GM12873 (cell line): Measurements from ENCODE around the gene ABHD13.

ENCODE experiments used
- TF ChIP-seq, protein P1 (sequence below): IDR thresholded peaks from 2 replicates; pipeline ENCODE4 v1.5.1; 2012; ENCODE audit warnings: low read depth, mild to moderate bottlenecking, moderate library complexity, low read length, control low read depth; ENCODE audit not compliant: insufficient read depth; ENCODE audit errors: missing control alignments

ABHD13 gene

DNA sequence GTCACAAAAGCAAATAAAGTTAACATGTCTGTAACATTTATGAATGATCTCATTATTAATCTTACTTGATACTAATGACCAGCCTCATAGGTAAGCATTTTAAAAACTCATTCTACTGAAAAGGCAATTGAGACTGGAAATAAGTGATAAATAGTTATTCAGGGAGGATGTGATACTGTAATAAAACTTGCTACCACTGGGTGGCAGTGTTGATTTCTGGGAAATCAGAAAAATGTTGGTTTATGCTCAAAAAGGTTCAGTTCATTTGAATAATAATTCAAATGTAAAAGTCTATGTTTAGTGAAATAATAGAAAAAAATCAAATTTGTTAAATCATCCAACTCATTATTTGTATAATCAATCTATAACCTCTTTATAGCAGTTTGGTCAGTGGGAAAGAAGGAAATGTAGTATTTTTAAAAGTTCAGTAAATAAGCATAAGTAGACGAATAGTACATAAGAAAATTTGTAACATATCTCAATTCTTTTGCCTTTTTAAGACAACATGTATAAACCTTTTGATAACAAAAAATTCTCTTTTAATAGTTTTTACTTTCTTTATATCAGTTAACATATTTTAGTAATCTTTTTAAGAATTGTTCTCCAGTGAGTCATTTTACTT is 9.6 kb downstream of the ABHD13 start:
- TF ChIP-seq, protein P1, sequence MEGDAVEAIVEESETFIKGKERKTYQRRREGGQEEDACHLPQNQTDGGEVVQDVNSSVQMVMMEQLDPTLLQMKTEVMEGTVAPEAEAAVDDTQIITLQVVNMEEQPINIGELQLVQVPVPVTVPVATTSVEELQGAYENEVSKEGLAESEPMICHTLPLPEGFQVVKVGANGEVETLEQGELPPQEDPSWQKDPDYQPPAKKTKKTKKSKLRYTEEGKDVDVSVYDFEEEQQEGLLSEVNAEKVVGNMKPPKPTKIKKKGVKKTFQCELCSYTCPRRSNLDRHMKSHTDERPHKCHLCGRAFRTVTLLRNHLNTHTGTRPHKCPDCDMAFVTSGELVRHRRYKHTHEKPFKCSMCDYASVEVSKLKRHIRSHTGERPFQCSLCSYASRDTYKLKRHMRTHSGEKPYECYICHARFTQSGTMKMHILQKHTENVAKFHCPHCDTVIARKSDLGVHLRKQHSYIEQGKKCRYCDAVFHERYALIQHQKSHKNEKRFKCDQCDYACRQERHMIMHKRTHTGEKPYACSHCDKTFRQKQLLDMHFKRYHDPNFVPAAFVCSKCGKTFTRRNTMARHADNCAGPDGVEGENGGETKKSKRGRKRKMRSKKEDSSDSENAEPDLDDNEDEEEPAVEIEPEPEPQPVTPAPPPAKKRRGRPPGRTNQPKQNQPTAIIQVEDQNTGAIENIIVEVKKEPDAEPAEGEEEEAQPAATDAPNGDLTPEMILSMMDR, result peak; percentile 52

DNA sequence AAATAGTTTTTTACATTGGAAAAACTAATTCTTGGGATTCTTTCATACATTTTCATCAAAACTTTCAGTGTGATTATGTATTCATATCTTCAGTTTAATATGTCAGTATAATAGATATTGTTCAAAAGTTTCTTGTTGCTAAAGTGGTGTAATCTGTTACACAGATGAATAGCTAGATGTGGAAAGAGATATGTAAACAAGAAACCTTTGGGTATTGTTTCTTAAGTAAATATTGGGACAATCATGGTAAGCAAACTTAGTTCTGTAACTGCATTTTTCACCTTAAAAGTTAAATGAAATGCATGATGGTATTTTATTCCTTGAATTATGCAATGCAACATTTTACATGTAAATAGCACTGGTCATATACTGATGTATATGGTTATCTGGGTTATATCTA is 12.2 kb downstream of the ABHD13 start:
- TF ChIP-seq, protein P1, result no peak

DNA sequence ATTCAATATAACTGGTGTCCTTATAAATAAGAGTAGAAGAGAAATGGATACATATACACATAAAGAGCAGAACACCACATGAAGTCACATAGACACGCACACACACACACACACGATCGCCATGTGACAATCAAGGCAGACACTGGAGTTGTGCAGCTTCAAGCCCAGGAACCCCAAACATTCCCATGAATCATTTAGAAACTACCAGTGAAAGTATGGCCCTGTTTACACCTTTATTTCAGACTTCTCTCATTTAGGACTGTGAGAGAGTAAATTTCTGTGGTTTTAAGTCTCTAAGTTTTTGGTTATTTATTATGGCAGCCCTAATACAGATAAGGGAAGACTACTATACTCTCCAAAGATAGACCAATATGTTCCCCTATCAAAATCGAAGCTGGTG is 31.0 kb downstream of the ABHD13 start:
- TF ChIP-seq, protein P1, result no peak

DNA sequence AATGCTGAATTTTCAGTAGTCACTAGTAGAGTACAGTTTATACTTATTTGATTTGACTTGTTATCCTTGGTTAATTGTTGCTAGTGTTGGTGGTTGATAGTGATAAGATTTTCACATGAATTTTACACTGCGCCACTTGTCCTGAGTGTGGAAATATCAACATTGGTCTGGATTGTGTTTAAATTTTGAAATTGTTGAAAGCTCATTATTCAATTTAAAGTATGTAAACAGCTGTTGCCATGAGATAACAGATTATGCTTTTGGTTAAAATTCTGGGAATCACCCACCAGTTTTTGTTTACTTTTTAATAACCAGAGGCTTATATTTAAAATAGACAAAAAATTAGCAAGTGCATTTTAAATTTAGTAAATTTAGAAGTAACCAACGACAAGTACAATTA is 39.1 kb downstream of the ABHD13 start:
- TF ChIP-seq, protein P1, result no peak

DNA sequence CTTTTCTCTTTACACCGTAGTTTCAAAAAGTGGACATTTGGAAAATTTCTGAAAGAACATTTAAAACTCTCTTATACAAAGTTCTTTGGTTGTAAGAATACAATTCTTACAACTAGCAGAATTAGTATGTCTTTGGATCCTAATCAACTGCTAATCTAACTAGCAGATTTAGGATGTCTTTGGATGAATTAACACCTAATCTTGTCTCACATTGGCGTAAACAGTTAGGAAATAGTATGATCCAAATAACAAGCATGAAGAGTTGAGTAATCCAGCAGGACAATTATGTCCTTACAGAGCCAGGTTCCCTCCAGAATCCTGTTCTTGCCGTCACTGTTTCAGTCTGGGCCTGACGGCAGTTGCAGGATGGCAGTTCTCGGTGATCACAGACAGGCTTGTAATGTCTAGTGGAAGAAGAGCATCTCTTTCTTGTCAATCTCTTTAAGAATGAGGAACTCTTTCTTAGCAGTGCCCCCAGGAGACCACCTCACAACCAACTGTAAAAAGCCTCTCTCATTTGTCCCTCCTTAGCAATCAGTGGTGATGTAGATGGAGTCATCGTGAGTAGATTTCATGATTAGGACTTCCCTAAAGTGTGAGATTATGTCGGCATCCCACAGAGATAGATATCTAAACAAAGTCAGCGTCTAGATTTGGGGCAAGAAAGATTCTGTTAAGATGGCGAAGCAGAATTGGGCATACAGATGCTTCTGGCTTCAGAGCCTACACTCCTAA is 45.6 kb downstream of the ABHD13 start:
- TF ChIP-seq, protein P1, result no peak

DNA sequence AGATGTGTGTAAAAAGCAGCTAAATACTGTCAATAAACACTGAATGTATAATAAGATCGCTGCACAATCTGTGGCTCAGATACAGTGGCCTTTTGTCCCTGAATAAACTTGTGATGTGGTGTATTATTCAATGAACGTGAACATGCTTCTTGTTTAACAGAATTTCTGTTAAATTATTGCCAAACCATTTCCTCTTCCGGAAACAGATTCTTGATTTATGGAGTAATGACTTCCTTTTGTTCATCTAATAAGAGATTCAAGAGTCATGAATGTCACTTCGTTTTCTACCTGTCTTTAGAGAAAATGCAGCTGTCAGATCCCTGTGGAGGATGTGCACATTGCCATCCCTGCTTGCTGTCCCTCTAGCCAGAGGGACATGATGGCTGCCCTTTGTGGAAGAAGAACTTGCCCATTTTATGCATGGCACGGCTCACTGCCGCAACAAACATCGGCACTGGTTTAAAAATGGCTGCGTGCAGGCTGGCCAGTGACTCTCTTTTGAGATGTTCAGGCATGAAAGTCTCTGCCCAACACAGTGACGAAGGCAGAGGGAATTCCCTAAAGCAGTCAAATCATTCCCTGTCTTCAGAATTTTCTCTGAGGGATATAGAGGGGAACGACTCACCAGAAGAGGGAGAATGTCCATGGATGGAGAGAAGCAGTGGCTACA is 48.3 kb downstream of the ABHD13 start:
- TF ChIP-seq, protein P1, result no peak

DNA sequence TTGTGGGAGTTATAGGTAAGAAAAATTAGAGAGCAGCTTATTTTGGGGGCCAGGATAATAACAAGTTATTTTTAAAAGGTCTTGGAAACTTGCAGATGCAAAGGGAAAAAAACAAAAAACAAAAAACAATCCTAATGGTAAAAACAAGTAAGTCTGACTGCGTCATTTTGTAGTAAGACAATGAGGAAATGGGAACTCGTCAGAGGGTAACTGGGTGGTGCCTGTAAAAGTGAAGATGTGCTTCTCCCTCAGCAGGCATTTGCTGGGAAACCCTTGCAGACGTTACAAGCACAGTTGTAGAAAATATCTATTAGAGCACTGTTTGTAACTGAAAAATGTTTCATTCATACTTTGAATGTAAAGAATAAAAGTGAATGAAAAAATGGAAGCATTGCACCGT is 49.2 kb downstream of the ABHD13 start:
- TF ChIP-seq, protein P1, result no peak
